Midbrain (tissue), 1 donor: ENCODE measurements around the gene FAM168A.

ENCODE experiments used
- DNase-seq: peaks from one replicate; lab custom pipeline; 2025; lab: John Stamatoyannopoulos, UW

FAM168A gene, protein sequence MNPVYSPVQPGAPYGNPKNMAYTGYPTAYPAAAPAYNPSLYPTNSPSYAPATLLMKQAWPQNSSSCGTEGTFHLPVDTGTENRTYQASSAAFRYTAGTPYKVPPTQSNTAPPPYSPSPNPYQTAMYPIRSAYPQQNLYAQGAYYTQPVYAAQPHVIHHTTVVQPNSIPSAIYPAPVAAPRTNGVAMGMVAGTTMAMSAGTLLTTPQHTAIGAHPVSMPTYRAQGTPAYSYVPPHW

DNA sequence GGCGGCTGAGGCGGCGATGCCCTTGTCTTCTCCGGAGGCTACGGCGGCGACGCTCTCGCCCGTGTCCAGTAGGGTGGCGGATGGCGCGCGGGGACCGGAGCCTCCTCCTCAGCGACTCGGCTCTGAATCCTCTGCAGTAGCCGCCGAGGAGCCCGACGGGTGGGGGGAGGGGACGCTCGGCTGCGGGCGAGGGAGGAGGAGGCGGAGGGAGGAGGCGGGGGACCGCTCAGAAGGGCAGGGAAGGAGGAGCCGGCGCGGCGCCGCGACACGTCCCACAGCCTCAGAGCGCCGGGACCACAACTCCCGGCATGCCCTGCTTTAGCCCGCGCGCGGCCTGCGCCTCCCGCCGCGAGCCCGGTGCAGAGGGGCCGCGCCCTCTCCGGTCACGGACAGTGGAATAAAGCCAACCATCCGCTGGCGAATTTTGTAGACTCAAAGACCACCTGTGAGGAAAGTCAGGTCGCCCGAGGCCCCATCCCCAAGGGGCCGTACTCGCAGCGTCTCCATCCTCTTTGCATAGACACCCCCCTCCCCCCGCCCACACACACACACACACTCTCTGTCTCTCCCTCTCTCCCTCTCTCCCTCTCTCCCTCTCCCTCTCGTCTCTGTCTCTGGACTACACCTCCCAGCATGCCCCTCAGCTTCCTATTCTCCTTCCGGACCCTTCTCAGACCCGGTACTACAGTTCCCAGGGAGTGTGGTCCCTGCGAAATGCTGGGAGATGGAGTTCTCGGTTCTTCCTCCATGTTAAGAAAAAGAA, at the start of gene FAM168A:
FAM168A (minus strand) TSS at position 157 of the 763 bp plus-strand sequence. CDS start 129,638 bp downstream, outside the sequence.
- peak; percentile 97 for DNase-seq

DNA sequence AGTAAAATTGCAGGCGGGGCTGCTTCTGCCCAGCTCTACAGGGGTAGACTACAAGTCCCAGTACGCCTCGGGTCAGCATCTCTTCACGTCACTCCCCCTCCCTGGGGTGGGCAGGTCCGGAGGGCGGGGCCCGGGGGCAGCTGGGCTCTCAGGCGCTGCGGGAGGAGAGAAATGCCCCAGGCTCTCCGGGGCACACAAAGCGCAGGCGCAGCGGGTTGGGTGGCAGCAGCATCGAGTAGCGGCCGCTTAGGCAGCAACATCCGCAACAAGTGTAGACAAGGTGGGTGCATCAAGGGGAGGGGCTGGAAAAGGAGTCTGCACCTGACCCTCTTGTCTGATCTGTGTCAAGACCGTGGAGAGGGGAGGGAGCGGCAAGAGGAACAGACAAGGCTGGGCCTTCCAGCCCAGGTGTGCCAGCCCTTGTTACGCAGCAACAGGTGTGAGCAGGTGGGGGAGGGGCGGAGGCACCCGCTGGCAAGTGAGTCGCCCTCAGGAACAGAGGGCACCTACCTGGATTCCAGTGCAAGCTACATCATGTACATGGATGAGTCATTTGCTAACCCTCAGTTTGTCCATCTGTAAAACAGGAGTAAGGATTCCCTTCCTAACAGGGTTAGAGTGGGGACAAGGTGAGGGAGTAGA, 49.7 kb upstream of the FAM168A start:
- peak; percentile 97 for DNase-seq

DNA sequence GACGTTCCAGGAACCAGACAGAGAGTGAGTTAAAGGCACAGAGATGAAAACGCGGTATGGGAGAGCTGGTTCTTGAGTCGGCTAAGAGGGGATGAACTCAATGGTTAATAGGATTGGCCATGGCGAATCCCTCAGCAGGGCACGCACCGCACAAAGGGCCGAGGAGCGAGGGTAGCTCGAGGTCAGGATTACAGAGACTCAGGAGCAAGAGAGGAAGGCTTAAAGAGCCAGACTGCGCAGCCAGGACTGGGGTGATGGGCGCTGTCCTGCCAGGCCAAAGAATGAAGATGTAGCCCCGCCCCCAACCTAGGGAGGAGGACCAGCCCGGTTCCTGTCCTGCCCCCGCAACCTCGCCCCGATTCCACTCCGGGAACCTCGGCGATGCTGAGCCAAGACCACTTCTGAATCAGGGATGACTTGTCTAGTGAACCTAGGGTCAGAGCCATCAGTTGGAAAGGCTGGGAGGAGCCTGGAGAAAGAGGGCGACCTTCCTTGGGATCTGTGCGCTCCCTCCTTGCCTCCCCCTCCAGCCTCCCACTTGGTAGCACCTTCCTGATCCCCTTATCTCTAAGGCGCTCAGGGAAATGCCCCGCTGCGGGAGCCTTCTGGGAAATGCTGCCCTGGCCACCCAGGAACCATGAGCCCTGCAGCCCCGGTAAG, 48.2 kb upstream of the FAM168A start, which contains the start of gene PLEKHB1:
PLEKHB1 (plus strand) TSS at position 610 of the 660 bp plus-strand sequence; CDS start at position 638, 28 bp downstream.
- DNase-seq, result no peak

DNA sequence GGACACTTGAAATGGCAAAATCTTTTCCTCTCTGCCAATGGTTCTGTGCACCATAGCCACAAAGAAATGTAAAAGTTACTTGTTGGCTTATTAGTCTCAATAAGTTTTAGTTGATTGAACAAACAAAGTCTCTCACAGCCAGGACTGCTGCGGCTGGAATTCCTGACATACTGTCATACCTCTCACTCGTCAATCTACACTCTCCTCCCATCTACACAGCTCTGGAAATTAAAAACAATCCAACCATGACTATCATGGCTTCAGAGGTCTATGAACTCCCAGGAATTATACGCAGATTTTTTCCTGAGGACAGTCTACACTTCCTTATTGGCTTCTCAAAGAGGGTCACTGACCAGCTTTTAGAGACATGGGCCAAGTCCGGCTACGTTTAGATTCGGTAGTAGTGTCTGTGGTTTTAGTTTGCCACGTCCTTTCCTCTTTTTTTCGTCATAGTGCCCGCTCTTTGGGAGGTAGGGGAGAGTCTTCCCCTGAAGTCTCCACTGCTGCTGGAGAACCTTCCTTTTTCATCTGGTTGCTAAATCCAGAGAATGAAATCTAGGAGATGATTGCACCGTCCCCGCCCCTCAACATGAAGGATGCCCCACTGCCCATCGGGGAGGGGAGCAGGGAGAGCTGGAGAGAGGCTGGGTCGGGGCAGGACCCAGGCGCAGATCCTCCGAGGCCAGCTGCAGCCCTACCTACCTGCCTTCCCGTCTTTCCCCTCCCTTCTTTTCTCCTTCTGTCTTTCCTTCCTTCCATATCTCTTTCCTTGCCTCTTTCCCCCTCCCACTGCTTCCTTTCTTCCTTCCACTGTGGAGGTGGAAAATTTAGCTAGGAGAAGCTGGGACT, 47.4 kb upstream of the FAM168A start:
- peak; percentile 12 for DNase-seq

DNA sequence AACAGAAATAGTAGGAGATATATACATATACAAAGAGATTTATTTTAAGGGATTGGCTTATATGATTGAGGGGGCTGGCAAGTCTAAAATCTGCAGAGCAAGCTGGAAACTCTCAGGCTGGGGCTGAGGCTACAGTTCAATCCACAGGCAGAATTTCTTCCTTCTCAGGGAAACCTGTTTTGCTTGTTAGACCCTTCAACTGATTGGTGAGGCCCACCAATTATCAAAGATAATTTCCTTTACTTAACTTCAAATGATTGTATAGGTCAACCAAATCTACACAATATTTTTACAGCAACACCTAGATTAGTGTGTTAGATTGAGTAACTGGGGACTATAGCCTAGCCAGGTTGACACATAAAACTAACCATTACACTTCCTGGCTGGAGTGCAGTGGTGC, 43.8 kb upstream of the FAM168A start:
- no peak for DNase-seq

DNA sequence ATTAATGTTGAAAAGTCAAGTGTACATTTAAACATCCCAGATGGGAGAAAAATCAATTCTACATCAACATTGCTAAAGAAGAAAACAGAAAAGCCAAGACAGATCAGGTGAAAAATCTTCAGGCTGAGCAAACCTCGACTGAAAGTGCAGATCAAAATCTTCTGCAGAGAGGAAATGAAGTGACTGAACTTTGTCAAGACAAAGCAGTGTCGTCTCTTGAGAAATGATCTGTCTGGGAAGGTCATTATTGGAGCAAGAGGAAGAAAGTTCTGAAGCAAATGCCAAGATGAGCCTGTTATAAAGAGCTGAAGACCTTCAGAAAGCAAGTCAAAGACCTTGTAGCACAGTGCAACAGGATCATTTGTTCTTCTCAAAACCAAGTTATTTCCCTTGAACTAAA, 42.7 kb upstream of the FAM168A start:
- no peak for DNase-seq

DNA sequence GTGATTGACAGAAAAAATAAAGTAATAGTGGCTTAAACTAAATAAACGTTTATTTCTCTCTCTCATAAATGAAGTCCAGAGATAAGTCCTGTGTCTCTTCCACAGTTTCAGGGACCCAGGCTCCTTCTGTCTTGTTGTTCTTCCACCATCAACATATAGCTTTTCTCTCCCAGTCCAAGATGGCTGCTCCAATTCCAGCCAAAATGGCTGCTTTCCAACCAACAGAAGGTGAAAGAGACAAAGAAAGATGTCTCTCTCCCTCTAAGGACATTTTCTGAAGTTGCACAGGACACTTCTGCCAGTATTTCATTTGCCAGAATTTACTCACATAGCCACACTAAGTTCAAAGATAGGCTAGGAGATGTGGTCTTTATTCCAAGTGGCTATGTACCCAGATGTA, 39.1 kb upstream of the FAM168A start:
- no peak for DNase-seq

DNA sequence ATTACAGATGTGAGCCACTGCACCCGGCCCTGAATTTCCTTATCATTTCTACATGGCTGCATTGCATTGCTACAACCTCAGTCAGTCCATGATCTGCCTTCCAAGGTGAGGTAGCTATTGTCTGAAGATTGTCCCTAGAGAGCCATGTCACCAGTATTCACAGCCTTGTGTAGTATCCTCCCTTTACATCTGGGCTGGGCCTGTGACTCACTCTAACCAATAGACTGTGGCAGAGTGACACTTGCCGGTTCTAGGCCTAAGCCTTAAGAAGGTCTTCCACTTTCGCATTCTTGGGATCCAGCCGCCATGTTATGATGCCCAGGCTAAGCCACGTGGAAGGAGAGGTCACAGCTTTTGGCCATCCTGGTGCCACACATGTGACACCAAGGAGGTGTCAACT, 38.3 kb upstream of the FAM168A start:
- no peak for DNase-seq

DNA sequence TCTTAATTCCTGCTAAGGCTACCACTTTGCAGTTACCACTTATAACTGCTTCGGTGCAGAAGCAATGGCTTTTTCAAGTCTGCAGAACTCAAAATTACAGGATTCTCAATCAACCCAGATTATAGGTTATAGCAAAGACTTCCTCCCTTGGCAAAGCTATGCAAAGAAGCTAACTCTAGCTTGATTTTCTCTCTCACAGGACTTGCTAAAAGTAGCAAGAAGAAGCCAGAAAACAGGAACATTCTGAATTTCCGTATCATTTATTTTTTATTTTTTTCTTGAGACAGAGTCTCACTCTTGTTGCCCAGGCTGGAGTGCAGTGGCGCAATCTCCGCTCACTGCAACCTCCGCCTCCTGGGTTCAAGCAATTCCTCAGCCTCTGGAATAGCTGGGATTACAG, 37.8 kb upstream of the FAM168A start:
- DNase-seq, result no peak

DNA sequence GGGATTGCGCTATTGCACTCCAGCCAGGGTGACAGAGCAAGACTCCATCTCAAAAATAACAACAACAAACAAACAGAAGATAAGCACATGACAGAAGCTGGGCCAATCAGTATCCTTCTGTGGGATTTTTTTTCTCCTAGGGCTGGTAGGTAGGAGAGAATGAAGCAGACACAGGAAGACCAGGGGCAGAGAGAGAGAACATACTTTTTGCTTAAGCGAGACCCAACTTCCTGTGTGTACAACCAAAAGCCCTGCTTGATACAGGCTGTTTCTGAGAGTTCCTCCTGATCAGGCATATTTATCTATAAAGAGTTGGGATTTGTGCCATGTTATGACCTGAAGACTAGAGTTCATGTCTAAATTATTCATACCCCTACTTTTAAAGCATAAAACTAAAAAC, 36.1 kb upstream of the FAM168A start:
- DNase-seq, result no peak

DNA sequence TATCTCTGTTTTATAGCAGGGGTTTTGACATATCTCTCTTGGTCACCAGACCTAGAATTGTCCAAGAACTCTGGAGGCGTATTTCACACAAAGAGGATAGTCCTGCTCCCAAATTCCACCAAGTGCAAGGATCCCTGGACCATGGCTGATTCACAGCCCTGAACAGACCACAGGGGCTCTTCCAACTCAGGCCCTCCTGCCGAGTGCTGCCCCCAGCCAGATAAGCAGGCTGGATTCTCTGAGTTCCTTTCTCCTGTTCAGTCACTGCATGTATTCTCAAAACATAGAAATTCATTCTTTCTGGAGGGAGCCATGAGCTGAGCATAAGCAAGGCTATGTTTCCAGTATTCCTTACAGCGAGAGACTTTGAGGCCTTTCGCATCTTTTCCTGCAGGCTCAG, 35.1 kb upstream of the FAM168A start:
- no peak for DNase-seq

DNA sequence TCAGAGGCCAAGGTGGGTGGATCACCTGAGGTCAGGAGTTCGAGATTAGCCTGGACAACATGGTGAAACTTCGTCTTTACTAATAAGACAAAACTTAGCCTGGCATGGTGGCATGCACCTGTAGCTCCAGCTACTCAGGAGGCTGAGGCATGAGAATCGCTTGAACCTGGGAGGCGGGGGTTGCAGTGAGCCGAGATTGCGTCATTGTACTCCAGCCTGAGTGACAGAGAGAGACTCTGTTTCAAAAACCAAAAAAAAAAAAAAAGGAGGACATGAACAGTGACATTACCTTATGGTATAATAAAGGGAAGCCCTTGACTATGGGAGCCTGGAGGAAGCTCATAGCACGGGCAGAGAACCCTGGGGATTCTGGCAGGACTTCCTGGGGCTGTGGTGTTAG, 32.0 kb upstream of the FAM168A start:
- DNase-seq, result no peak

DNA sequence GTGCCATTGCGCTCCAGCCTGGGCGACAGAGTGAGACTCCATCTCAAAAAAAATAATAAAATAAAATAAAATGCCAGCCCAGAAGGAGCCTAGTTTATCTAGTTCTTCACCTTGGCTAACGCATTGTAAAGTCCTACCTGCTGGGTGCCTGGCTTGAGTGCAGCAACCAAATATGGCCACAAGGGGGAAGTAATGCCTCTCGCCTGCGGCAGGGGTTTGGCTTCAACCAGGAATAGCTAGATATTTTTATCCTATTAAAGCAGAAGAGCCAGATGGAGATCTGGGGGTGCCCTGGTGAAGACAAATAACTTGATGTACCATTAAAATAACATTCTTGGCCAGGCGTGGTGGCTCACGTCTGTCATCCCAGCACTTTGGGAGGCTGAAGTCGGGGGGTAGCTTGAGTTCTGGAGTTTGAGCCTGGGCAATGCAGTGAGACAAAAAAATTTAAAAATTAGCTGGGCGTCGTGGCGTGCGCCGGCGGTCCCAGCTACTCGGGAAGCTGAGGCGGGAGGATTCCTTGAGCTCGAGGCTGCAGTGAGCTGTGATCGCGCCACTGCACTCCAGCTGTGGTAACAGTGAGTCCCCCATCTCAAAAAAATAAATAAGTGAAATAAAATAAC, 27.9 kb upstream of the FAM168A start:
- DNase-seq, result peak; percentile 86

DNA sequence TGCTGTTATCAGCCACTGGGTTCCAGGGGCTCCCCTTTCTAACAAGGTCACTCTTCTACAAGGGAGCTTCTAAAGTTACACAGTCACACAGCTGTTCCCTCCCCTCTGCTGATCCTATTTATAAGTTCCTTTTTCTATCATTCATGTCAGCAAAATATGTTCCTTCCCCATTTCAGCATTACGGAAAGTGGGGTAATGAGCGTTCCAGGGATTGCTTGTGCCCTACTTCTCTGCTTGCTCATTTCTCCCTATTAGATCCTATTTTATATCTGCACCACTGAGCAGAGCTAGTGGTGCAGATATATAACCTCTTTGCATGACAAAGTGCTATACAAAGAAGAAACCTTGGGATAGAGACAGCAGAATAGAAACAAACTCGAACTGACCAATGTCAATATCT, 25.8 kb upstream of the FAM168A start:
- peak; percentile 27 for DNase-seq

DNA sequence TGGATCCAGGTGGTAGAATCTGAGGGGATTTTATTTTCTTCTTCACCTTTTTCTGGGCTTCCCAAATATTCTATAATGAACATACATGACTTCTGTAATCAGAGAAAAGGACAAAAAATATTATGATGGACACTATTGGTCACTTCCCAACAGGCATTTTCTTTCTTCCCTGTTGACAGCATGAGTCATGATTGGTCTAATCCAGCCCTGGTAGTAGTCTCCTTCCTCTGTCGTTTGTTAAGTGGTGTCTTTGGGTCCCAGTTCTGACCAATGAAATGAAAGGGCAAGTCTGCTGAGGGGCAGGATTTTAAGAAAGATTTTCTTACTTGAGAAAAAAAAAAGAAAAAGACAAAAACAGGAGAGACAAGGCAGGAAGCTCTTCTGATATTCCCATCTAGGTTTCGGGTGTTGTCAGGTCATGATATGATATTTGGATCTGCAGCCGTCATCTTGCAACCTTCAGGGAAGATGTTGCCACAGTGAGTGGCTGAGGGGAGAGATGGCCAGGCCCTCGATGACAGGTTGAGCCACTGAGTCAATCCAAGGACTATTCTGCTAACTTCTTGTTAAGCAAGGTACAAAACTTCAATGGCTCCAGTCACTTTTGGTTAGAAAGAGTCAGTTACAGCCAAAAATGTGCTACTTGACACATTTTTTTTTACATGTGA, 25.1 kb upstream of the FAM168A start:
- no peak for DNase-seq

DNA sequence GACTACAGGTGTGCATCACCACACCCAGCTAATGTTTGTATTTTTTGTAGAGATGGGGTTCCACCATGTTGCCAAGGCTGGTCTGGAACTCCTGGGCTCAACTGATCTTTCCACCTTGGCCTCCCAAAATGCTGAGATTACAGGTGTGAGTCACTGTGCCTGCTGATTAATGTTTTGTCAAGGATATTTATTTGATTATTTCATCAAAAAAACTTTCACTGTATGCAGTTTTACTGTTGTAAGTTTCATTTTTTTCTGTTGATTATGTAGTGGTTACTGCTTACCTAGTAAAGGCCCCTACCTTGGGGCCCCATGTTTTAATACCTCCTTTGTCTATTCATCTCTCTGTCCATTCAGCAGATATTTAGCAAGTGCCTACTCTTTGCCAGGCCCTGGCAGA, 16.7 kb upstream of the FAM168A start:
- DNase-seq, result no peak

DNA sequence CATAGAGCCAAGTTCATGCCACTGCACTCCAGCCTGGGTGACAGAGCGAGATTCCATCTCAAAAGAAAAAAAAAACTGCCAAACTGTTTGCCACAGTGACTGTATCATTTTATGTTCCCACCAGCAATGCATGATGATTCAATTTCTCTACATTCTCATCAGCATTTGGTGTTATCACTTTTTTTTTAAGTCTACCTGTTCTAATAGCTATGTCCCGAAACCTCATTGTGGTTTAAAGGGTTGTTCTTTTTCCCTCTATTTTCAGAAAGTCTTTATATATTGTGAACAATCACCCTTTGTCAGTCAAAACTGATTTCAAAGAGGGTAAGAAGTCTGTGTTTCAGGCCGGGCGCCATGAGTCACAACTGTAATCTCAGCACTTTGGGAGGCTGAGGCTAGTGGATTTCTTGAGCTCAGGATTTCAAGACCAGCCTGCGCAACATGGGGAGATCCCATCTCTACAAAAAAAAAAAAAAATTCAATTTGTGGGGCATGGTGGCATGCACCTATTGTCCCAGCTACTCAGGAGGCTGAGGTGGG, 14.8 kb upstream of the FAM168A start:
- no peak for DNase-seq

DNA sequence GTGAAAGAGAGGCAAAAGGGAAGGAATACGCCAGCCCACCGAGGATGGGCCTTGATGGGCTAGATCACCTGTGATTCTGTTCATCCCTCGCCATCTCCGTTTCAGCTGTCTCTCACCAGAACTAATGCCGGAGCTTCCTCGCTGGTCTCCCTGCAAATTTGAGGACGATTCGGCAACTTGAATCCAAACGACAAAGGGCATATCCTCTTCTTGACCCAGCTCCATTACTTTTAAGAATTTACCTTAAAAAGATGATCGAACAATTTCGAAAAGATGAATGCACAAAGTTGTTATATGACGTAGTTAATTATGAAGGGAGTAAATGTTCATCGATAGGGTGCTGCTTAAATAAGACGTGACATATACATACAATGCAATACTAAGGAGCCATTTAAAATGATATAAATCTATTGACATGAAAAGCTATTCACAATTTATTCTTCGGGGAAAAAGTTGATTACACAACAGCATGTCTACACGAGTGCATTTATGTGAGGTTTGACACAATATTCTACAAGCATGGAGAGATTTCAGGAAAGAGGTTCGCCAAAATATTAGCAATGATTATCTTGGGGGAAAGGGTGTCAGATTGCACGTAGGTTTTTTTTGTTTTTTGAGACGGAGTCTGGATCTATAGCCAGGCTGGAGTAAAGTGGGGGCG, 937 bp upstream of the FAM168A start:
- DNase-seq, result no peak

DNA sequence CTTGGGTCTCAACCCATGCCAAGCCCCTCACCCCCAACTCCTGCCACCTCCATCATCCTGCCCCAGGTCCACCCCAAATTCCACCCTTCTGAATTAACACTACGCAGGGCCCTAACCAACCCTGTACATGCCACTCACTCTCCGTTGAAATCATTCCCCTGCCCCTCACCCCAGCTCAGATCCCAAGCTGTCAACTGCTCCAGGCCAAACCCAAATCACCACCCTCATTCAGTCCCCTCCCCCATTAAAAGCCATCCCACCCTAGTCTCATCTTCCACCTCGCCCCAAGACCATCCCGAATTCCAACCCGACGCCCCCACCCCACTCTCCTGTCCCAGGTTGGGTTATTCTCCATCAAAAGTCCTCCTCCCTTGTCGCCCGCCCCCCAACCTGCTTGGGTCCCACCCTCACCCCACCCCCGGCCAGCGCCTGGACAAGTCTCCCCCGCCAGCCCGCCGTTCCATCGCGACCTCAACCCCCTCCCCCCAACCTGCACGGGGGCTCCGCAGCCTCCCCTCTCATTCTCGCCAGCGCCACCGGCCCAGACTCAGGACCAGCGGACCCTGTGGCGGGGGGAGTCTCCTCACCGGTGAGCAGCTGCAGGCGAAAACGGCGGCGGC, 466 bp downstream of the FAM168A start:
- peak; percentile 10 for DNase-seq
